Measurements from ENCODE around the gene SETBP1.

The SETBP1 gene

DNA sequence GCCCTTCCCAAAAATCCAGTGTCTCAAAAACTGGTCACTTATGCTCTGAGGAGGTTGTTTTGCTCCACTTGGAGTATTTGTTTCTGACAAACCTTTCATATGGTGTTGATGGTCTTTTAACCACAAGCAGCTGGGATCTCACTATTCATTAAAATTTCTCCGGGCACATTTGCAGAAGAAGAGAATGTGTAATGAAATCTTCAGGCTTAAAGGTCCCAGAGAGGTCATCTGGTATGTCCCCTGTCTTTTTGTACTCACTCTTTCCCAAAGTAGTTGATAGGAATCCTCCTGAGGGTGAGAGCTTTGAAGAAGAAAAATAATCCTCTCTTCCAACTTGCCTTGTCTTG is 430.8 kb downstream of the SETBP1 start:
- Histone ChIP-seq H2AFZ (ENCODE audit: low read length) (no peak overlapping the region), H3K4me1 (ENCODE audit: insufficient read depth, low read length, severe bottlenecking) (peaks cover 8% of the 10 kb centered on the region), H3K79me2 (ENCODE audit: insufficient read depth, low read length) (no peaks in the 10 kb centered on the region), H3K27ac (ENCODE audit: low read depth, low read length, poor library complexity, severe bottlenecking) (no peak overlapping the region), H3K4me3 (ENCODE audit: low read depth, low read length, poor library complexity, severe bottlenecking) (no peak overlapping the region), H3K27me3 (ENCODE audit: insufficient read depth, low read length) (no peaks in the 10 kb centered on the region), H4K20me1 (ENCODE audit: insufficient read depth, low read length) (no peaks in the 10 kb centered on the region), H3K36me3 (ENCODE audit: insufficient read depth, low read length) (no peaks in the 10 kb centered on the region), H3K9me2 (ENCODE audit: low read depth, low read length) (no peaks in the 10 kb centered on the region), H3K4me2 (ENCODE audit: low read length) (no peak overlapping the region), H3K9ac (ENCODE audit: low read length) (no peak overlapping the region), H3F3A (ENCODE audit: insufficient read depth, low read length) (no peaks in the 10 kb centered on the region), H3K9me3 (ENCODE audit: low read length) (no peaks in the 10 kb centered on the region)
- TF ChIP-seq, protein P1, sequence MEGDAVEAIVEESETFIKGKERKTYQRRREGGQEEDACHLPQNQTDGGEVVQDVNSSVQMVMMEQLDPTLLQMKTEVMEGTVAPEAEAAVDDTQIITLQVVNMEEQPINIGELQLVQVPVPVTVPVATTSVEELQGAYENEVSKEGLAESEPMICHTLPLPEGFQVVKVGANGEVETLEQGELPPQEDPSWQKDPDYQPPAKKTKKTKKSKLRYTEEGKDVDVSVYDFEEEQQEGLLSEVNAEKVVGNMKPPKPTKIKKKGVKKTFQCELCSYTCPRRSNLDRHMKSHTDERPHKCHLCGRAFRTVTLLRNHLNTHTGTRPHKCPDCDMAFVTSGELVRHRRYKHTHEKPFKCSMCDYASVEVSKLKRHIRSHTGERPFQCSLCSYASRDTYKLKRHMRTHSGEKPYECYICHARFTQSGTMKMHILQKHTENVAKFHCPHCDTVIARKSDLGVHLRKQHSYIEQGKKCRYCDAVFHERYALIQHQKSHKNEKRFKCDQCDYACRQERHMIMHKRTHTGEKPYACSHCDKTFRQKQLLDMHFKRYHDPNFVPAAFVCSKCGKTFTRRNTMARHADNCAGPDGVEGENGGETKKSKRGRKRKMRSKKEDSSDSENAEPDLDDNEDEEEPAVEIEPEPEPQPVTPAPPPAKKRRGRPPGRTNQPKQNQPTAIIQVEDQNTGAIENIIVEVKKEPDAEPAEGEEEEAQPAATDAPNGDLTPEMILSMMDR (IDR thresholded peaks at IDR 0.05; ENCODE audit: low read length): no peak
- no peak for TF ChIP-seq EZH2 (IDR thresholded peaks at IDR 0.05; ENCODE audit: borderline replicate concordance, low read length)

DNA sequence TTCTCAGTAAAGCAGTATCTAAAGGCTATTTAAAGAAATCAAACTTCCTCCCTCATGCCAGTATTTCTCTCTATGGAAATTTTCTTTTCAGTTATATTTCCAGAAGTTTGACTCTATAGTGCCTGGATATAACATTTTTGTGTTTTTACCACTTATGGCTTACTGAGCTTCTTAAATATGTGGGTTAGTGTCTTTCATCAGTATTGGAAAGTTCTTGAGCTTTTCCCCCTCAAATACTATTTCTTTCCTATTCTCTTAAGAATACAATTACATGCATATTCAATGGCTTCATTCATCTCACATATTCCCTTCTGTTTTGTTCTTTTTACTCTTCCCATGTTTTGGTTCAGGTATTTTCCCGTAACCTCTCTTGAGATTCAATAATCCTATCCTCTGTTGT is 432.0 kb downstream of the SETBP1 start:
- no peak for TF ChIP-seq EZH2 (IDR thresholded peaks at IDR 0.05; ENCODE audit: borderline replicate concordance, low read length)
- TF ChIP-seq, protein P1 (IDR thresholded peaks at IDR 0.05; ENCODE audit: low read length): no peak

DNA sequence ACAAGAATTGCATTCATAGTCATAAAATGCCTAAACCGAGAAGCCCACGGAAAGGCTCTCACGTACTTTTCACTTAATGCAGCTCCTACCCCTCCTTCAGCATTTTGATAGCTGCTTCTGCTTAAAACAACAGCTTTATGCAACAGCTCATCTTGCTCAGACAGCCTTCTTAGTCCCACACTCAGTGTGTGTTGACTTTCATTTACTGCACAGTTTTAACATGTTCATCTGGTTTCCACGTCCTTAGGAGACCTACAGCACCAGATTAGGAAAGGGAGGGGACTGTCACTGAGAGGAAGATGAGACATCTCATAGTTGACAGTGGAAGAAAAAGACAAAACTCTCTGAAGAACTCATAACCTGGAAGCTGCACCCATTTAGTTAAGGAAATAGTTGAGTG is 435.4 kb downstream of the SETBP1 start:
- Histone ChIP-seq H3K36me3 (ENCODE audit: insufficient read depth, low read length) (no peaks in the 10 kb centered on the region), H3K4me2 (ENCODE audit: low read length) (no peak overlapping the region), H3K27me3 (ENCODE audit: insufficient read depth, low read length) (no peaks in the 10 kb centered on the region), H2AFZ (ENCODE audit: low read length) (no peak overlapping the region), H3K4me3 (ENCODE audit: low read depth, low read length, poor library complexity, severe bottlenecking) (no peak overlapping the region), H4K20me1 (ENCODE audit: insufficient read depth, low read length) (no peaks in the 10 kb centered on the region), H3K4me1 (ENCODE audit: insufficient read depth, low read length, severe bottlenecking) (no peaks in the 10 kb centered on the region), H3F3A (ENCODE audit: insufficient read depth, low read length) (no peaks in the 10 kb centered on the region), H3K9ac (ENCODE audit: low read length) (no peak overlapping the region), H3K79me2 (ENCODE audit: insufficient read depth, low read length) (no peaks in the 10 kb centered on the region), H3K27ac (ENCODE audit: low read depth, low read length, poor library complexity, severe bottlenecking) (no peak overlapping the region), H3K9me2 (ENCODE audit: low read depth, low read length) (no peaks in the 10 kb centered on the region), H3K9me3 (ENCODE audit: low read length) (no peaks in the 10 kb centered on the region)
- TF ChIP-seq, protein P1 (IDR thresholded peaks at IDR 0.05; ENCODE audit: low read length): no peak
- TF ChIP-seq EZH2 (IDR thresholded peaks at IDR 0.05; ENCODE audit: borderline replicate concordance, low read length): no peak

More for the DNA sequence above, 432.0 kb downstream of the SETBP1 start:
- Histone ChIP-seq H3K27me3 (ENCODE audit: insufficient read depth, low read length) (no peaks in the 10 kb centered on the region), H3F3A (ENCODE audit: insufficient read depth, low read length) (no peaks in the 10 kb centered on the region), H3K4me1 (ENCODE audit: insufficient read depth, low read length, severe bottlenecking) (no peaks in the 10 kb centered on the region), H3K27ac (ENCODE audit: low read depth, low read length, poor library complexity, severe bottlenecking) (no peak overlapping the region), H3K9me2 (ENCODE audit: low read depth, low read length) (no peaks in the 10 kb centered on the region), H3K9ac (ENCODE audit: low read length) (no peak overlapping the region), H3K9me3 (ENCODE audit: low read length) (no peaks in the 10 kb centered on the region), H3K4me2 (ENCODE audit: low read length) (no peak overlapping the region), H4K20me1 (ENCODE audit: insufficient read depth, low read length) (no peaks in the 10 kb centered on the region), H2AFZ (ENCODE audit: low read length) (no peak overlapping the region), H3K79me2 (ENCODE audit: insufficient read depth, low read length) (no peaks in the 10 kb centered on the region), H3K36me3 (ENCODE audit: insufficient read depth, low read length) (no peaks in the 10 kb centered on the region), H3K4me3 (ENCODE audit: low read depth, low read length, poor library complexity, severe bottlenecking) (no peak overlapping the region)
